ENCODE measurements around the gene SAMD5.

DNA sequence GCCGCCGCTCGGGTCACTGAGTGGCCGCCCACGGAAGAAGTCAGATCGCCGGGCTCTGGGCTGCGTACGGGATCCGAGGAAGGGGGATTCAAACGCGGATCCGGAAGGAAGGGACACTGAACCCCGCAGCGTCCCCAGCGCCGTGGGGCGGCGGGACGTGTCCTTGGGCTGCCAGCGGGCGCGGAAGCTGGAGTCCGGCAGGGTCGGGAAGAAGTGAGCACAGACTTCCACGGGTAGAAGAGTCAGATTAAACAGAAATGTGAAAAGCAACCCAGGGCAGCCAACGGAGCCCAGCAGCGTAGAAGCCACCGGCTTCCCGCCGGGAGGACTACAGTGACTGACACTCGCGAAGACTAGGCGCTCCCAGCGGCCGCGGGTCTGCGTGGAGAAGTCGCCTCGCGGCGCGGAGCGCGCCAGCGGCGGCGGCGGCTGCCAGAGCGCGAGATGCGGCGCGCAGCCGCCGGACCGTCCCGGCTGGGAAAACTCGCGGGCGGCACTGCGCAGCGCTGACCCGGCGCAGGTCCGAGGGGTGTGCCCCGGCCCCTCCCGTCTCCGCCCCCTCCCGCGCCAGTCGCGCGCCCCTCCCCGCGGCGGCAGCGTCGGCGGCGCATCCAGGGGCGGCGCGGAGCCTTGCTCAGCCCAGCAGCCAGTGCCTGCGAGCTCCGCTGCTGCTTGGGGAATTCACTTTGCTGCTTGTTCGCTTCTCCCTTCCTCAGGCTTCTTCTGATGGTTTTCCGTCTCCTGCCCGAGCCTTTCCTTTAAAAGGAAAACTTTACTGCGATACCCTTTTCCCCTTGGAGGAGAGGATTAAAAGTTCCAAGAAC lies at the start of gene SAMD5:
- peak; percentile 45 for TF ChIP-seq EZH2 (IDR thresholded peaks at IDR 0.05)
- TF ChIP-seq, protein P1, sequence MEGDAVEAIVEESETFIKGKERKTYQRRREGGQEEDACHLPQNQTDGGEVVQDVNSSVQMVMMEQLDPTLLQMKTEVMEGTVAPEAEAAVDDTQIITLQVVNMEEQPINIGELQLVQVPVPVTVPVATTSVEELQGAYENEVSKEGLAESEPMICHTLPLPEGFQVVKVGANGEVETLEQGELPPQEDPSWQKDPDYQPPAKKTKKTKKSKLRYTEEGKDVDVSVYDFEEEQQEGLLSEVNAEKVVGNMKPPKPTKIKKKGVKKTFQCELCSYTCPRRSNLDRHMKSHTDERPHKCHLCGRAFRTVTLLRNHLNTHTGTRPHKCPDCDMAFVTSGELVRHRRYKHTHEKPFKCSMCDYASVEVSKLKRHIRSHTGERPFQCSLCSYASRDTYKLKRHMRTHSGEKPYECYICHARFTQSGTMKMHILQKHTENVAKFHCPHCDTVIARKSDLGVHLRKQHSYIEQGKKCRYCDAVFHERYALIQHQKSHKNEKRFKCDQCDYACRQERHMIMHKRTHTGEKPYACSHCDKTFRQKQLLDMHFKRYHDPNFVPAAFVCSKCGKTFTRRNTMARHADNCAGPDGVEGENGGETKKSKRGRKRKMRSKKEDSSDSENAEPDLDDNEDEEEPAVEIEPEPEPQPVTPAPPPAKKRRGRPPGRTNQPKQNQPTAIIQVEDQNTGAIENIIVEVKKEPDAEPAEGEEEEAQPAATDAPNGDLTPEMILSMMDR (IDR thresholded peaks at IDR 0.05) = no peak

All from neural progenitor cell (in vitro differentiated cells).